IPS DF 6.9 (cell line): ENCODE results near the gene ATP1A3.

Experiments used
- DNase-seq: peaks from one replicate; pipeline ENCODE4 v3.0.0-alpha.2; 2013; ENCODE audit warnings: low read depth, low spot score
- H3K27ac ChIP-seq: one replicate; pipeline ENCODE4 v1.5.1; 2013; ENCODE audit warnings: low read length, control low read depth
- H3K27me3 ChIP-seq: 2 replicates; pipeline ENCODE4 v1.6.1; 2013; ENCODE audit warnings: mild to moderate bottlenecking, low read length; ENCODE audit not compliant: control insufficient read depth, insufficient read depth
- H3K36me3 ChIP-seq: 2 replicates; pipeline ENCODE4 v1.6.1; 2013; ENCODE audit warnings: low read length; ENCODE audit not compliant: control insufficient read depth, insufficient read depth
- H3K4me1 ChIP-seq: 2 replicates; pipeline ENCODE4 v1.6.1; 2013; ENCODE audit warnings: low read length; ENCODE audit not compliant: control insufficient read depth, insufficient read depth
- H3K4me3 ChIP-seq: 2 replicates; pipeline ENCODE4 v1.5.1; 2013; ENCODE audit warnings: mild to moderate bottlenecking, low read length
- H3K9me3 ChIP-seq: 2 replicates; pipeline ENCODE4 v1.6.1; 2013; ENCODE audit warnings: low read length, inconsistent platforms; ENCODE audit not compliant: control insufficient read depth, insufficient read depth
- WGBS: extraction: QIAGEN DNeasy Blood & Tissue Kit; methylation state at CpG from one replicate; pipeline ENCODE4 v1.1.7; 2013; ENCODE audit warnings: mixed read lengths, missing lambda C conversion rate; ENCODE audit not compliant: insufficient read length, insufficient coverage; 5-methylcytosine and 5-hydroxymethylcytosine counted together

Gene ATP1A3

GRCh38 chr19:41928754-41929535 is 65.1 kb downstream of the ATP1A3 start:
- peaks cover 6% of the 10 kb centered on the region for H3K4me1 ChIP-seq
- DNase-seq, result no peak
- no peak overlapping the region for H3K27ac ChIP-seq
- no peak overlapping the region for H3K4me3 ChIP-seq
- peaks cover 93% of the 10 kb centered on the region for H3K27me3 ChIP-seq
- WGBS, result no CpG with 5 or more reads among the region's 29 CpGs
- no peaks in the 10 kb centered on the region for H3K36me3 ChIP-seq
- no peaks in the 10 kb centered on the region for H3K9me3 ChIP-seq

DNA sequence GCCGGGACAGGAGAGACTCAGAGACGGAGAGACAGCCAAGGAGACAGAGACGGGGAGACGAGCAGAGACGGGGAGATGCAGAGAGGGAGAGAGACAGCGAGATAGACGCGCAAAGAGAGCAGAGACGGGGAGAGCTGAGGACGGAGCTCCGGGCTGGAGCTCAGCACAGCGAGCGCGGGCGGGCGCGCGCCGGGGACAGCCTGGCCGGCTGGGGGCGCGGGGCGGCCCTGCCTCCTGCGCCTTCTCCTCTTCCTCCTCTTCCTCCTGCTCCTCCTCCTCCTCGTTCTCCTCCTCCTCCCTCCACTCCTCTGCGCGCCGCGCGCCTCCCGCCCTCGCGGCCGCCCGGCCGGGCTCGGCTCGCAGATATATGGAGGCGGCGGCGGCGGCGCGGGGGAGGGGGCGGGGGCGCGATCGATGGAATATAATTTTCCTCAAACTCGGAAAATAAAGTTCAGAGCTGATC is 65.8 kb downstream of the ATP1A3 start, which contains the start of gene ERFL:
Gene ERFL (minus strand): TSS at position 229 of the 463 bp plus-strand sequence. CDS start 15,530 bp downstream, outside the sequence.
- Histone ChIP-seq H3K27ac (no peak within 1 kb of the TSS), H3K9me3 (no peaks in the 10 kb centered on the region), H3K27me3 (peaks cover 90% of the 10 kb centered on the region), H3K4me3 (peak within 1 kb of the TSS; percentile 29; the same call in 1 of the 2 replicates), H3K36me3 (no peaks in the 10 kb centered on the region), H3K4me1 (peaks cover 6% of the 10 kb centered on the region)
- DNase-seq, result no peak
- WGBS, result no CpG with 5 or more reads among the region's 49 CpGs

DNA sequence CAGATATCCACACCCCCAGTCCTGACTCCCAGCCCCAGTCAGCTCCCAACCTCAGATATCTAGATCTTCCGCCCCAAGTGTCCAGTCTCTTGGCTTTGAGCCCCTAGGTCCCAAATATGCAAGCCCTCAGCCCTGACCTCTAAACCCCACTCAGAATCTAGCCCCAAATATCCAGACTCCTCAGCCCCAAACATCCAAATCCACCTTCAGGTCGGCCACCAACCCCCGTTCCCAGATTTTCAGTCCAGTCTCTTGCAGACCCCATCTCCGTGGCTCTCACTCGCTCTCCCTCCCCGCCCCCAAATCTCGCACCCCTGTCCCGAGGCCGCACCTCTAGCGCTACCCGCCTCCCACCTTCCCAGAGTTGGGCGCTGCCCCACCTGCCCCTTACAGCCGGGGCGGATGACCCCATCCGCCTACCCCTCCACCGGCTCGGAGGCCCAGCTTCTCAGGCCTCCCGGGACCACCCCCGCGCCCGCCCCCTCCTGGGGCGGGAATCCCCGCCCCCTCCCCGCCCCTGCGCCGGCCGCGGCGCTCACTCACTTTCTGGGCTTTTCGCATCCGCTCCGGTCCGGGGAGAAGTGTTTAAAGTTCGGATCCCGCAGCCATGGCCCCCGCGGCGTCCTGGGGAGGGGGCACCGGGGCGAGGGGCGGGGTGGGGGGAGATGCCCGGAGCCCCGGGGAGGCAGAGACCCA is 66.4 kb downstream of the ATP1A3 start:
- no peaks in the 10 kb centered on the region for H3K9me3 ChIP-seq
- H3K4me3 ChIP-seq, result peak overlapping the region; percentile 29; the same call in 1 of the 2 replicates
- DNase-seq, result no peak
- no peaks in the 10 kb centered on the region for H3K36me3 ChIP-seq
- H3K4me1 ChIP-seq, result peaks cover 6% of the 10 kb centered on the region
- no CpG with 5 or more reads among the region's 43 CpGs for WGBS
- no peak overlapping the region for H3K27ac ChIP-seq
- H3K27me3 ChIP-seq, result peaks cover 90% of the 10 kb centered on the region

DNA sequence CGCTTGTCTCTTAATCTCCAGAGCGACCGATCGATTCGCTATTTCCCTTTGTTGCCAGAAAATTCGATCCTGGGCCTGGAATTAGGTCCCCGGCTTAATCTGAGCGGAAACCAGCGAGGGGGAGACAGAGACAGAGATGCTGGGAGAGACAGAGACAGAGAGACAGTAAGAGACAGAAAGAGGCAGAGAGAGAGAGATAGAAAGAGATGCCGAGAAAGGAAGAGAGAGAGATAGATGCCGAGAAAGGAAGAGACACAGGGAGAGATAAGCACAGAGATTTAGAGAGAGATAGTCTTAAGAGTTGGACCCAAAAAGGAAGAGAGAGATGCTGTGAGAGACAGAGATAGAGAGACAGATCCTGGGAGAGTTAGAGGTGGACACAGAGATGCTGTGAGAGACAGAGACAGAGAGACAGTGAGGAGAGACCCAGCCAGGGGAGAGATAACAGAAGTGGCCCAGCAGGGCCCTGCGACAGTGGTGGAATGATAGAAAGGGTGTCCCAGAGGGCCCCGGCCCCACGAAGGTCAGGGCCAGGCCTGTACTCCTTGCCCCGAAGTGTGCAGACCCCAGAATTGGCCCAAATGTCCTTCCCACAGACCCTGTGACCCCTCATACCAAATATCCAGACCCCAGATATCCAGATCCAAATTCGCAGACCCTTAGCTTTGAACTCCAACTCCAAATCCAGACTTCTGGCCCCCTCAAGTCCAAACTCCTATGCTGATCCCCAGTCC is 67.1 kb downstream of the ATP1A3 start:
- Histone ChIP-seq H3K4me1 (peaks cover 2% of the 10 kb centered on the region; the same call in 1 of the 2 replicates), H3K27ac (no peak overlapping the region), H3K27me3 (peaks cover 89% of the 10 kb centered on the region), H3K36me3 (no peaks in the 10 kb centered on the region), H3K9me3 (no peaks in the 10 kb centered on the region), H3K4me3 (no peak overlapping the region)
- no CpG with 5 or more reads among the region's 16 CpGs for WGBS
- DNase-seq, result no peak

DNA sequence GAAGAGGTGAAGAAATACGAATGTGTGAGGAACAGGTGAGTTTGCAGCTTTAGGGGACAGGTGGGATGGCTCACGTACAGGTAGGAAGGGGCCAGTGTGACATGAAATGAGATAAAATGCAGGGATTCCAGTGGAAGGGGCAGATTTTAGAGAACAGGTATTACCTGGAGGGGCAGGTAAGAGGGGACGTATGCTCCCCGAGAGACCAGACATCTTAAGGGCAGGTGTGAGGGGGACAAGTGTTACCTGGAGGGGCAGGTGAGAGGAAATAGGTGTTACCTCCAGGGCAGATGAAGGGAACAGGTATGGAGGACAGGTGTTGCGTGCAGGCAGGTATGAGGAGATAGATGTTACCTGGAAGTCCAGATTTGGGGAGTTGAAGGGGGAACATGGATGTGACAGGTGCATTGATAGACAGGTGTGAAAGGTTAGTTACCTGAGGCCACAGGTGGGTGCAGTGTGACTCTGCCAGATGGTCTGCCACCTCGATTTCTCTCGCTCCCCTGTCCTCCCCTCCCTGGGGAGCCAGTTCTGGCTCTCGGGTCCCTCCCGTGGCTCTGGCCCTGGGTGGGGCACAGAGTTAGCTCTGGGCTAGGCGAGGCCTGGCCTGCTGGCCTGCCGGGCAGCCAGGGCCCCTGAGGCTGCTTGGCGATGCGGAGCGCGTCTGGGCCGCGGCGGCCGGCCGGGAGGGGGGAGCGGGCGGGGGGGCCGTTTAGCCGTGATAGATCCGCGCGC is 67.8 kb downstream of the ATP1A3 start:
- Histone ChIP-seq H3K4me1 (peaks cover 2% of the 10 kb centered on the region; the same call in 1 of the 2 replicates), H3K27me3 (peaks cover 90% of the 10 kb centered on the region)

DNA sequence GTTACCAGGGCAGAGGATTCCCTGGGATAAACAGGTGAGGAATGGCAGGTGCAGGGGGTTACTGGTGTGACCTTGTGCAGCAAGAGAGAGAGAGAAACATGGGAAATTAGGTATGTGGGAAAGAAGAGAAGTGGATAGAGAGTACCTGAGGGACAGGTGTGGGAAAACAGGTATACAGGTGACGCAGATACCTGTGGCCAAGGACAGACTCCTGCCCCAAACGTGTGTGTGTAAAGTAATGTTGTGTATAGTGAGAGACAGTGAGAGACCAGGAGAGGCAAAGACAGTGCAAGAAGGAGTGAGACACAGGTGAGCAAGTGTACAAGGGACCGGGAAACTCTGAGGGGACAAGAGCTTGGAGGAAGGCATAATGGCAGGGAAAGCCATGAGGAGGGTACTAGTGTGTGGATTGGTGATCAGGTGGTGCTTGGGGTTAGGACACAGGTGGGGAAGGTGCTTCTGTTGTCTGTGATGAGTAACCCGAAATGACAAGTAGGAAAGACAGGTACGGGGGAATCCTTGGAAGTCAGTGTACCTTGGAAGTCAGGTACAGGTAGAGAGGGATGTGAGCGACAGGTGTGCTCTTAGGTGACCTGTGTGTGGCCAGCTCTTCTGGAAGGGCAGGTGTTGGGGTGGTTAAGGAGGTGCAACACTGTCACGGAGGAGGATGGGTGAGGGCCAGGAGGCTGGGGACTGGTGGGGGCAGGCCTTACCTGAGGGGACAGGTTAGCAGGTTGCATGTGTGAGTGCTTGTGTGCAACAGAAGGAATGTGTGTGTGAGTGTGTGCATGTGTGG is 68.6 kb downstream of the ATP1A3 start:
- no CpG with 5 or more reads among the region's 7 CpGs for WGBS
- H3K36me3 ChIP-seq, result no peaks in the 10 kb centered on the region
- H3K9me3 ChIP-seq, result no peaks in the 10 kb centered on the region
- peaks cover 2% of the 10 kb centered on the region; the same call in 1 of the 2 replicates for H3K4me1 ChIP-seq
- H3K27ac ChIP-seq, result no peak overlapping the region
- DNase-seq, result no peak
- H3K4me3 ChIP-seq, result no peak overlapping the region
- H3K27me3 ChIP-seq, result peaks cover 90% of the 10 kb centered on the region

More for the DNA sequence above, 67.8 kb downstream of the ATP1A3 start:
- Histone ChIP-seq H3K4me3 (no peak overlapping the region), H3K9me3 (no peaks in the 10 kb centered on the region), H3K36me3 (no peaks in the 10 kb centered on the region), H3K27ac (no peak overlapping the region)
- WGBS, result no CpG with 5 or more reads among the region's 27 CpGs
- DNase-seq, result no peak

- DNase-seq, result no peak
- no CpG with 5 or more reads among the region's 13 CpGs for WGBS
- no peaks in the 10 kb centered on the region for H3K9me3 ChIP-seq
- H3K4me3 ChIP-seq, result no peak overlapping the region
- H3K27ac ChIP-seq, result no peak overlapping the region
- peaks cover 2% of the 10 kb centered on the region; the same call in 1 of the 2 replicates for H3K4me1 ChIP-seq
- peaks cover 90% of the 10 kb centered on the region for H3K27me3 ChIP-seq
- no peaks in the 10 kb centered on the region for H3K36me3 ChIP-seq
Observed at GRCh38 chr19:41924151-41925145, 69.6 kb downstream of the ATP1A3 start.

- no peak for DNase-seq
- WGBS, result no CpG with 5 or more reads among the region's 6 CpGs
- H3K27ac ChIP-seq, result no peak overlapping the region
- H3K4me1 ChIP-seq, result no peaks in the 10 kb centered on the region; the same call in 1 of the 2 replicates
- H3K9me3 ChIP-seq, result no peaks in the 10 kb centered on the region; the same call in 1 of the 2 replicates
- no peaks in the 10 kb centered on the region for H3K36me3 ChIP-seq
- H3K4me3 ChIP-seq, result no peak overlapping the region
- peaks cover 89% of the 10 kb centered on the region for H3K27me3 ChIP-seq
Observed at GRCh38 chr19:41923045-41923788, 70.8 kb downstream of the ATP1A3 start.
